CD4-positive, alpha-beta T cell treated with Interleukin-4 for 1 hour (primary cell): Measurements from ENCODE around the gene ADH5.
"Not testable (repeated sequence)": the region's sequence is repeated elsewhere in the genome, so short reads cannot be mapped to it uniquely, and the experiment has no call there.

ENCODE experiments used
- DNase-seq, 2 donors: peaks; one replicate each; pipeline ENCODE4 v3.0.0-alpha.2; 2020 to 2022

ADH5 gene

DNA sequence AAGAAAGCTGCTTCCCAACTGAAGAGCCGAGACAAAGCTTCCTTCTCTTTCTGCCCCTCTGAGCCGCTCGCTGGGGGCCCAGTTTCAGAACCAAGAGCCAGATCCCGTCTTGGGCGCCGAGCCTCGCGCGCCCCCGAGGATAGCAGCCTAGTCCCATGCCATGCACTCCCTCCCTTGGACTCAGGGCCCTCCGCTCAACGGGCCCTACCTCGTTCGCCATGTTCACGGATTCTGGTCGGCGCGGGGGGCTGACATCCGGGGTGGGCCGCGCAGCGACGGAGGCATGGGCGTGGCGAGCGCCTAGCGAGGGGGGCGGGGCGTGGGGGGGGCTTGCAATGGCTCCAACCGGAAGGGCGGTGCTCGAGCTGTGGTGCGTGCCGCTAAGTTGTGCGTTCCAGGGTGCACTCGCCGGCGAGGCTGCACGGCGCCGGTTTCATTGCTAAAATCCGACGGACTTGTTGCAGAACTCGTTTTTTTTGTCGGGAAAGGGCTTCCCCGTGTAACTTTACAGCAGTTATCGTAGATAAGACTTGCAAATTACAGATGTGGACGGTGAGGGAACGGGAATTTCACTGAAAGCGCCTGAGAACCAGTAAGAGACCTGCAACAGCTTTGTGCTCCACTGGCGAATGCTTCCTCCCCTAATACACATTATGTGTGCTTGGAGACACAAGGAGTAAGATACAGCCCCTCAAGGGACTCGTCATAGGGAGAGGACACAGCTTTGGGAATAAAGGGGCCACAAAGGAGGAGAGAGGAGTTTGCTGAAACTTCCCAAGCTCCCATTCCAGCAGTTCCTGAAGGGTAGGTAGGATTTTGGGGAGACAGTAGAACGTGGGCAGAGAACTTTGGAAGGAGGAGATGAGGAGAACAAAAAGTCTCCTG, at the start of gene ADH5:
Gene ADH5, minus strand, starts transcription at position 308 of the 885 bp plus-strand sequence. Its CDS starts 88 bp downstream, at position 220.
- DNase-seq: peak; percentile 87

DNA sequence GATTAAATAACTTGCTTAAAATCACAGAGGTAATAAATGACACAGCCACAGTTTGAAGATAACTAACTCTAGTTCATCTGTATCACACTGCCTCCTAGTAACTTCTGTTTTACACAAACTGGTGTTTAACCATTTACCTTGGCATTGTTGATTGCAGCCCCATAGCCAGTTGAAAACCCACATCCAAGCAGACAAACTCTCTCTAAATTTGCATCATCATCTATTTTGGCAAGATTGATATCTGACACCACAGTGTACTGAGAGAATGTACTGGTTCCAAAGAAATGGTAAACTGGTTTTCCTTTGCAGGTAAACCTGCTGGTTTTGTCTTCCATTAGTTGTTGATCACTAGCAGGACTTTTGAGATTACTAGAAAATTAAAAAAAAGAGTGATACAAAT, 47.7 kb upstream of the ADH5 start:
- DNase-seq: no peak

DNA sequence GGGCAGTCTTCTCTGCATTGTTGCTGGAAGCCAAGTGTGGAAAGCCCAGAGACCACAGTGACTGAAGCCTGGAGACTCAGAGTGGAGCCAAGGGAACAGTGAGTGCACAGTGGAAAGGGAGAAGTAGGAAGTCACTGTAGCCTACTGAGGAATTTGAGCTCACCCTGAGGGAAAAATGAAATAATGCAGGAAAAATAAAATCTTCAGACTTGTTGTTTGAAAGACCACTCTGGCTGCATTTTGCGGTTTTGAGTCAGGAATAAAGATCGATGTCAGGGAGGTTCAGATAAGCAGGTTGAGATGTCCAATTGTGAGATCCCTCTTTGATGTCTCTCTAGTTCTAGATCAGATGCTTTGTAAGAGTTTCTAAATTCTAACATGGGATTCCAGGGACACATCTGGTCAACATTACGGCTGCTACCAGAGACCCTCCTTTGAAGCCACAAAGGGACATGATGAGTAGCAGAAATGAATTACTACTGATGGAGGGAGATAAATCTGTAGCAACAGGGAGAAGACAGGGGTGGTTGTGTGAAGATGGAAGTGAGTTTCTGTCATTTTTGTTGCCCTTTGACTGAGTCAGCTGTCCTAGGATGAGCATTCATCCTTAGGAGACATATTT, 47.1 kb upstream of the ADH5 start:
- no peak for DNase-seq

DNA sequence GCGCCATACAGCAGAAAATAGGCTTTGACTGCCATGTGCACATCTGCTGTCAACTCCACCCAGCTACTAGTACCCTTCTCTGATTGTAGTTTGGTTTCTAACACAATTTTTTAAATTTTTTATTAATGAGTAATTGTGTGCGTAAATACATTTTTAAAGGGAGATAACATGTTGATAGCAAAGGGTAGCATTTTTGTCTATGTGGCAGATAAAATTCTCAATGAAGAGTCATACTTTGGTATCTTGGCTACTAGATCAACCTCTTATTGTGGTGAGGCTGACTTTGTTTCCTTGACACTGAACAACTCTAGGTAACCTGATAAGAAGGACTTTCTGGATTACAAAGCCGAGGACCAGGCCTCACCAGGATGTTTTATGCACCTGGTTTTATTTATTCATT, 46.0 kb upstream of the ADH5 start:
- DNase-seq: no peak

DNA sequence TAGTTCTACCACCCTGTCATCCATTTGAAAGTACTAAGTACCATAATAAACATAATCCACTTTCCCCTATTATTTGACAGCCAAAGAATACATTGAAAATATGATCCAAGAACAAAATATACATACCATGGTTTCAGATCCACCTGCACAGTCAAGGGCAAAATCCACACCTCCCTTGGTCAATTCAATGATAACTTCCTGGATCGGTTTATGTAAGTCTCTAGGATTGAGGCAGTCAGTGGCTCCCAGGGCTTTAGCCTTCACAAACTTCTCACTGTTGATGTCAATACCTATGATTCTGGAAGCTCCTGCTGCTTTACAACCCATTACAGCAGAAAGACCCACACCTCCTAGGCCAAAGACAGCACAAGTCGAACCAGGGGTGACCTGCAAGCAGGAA, 42.8 kb upstream of the ADH5 start:
- DNase-seq: no peak

DNA sequence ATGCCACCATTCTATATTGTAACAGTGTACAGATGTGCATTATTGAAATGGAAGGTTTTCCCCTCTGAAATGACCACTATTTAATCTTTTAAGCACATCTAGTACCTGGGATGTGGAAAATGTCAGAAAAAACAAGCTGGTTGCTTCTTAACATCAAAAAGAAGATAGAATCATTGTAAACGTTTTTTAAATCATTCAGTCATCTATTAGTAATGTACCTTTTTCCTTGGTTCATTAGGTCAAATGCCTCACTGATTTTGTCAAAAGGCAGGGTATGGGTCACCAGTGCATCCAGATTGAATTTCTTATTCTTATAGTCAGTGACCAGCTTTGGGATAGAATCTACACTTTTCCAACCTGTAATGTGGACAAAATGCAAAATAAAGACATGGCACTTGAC, 37.8 kb upstream of the ADH5 start:
- DNase-seq: no peak

DNA sequence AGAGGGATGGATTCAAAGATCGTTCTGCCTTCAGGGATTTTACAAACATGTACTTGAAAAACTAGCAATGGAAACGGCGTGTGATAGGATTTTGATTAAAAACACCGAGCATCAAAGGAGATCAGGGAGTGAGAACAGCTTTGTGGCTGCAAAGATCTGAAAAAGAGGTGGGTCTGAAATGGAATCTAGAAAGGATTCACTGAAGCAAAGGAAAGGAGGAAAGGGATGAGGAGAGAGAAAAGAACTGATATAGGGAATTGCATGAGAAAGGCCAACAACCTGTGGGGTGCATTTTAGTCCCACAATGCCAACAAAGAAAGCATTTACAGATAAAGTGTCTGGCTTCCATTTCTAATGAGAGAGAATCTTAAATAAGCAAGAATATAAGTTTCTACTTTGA, 32.4 kb upstream of the ADH5 start:
- DNase-seq: no peak

DNA sequence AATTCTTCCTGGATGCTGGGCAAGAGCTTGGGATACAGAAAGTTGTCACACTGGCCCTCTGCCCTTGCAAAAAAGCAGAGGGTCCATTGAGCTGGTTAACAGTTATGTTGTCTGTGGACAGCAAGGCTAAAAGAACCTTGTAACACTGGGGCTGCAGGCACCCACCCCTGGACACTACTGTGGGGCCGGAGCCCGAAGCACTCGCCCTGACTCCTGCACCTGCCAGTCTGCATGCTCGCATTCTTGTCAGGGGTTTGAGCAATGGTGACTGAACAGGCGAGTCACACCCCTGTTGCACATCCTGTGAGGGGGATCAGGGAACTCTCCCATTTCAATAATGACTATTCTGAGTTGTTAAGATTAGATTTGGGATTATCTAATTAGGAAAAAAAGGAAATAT, 31.9 kb upstream of the ADH5 start:
- no peak for DNase-seq

DNA sequence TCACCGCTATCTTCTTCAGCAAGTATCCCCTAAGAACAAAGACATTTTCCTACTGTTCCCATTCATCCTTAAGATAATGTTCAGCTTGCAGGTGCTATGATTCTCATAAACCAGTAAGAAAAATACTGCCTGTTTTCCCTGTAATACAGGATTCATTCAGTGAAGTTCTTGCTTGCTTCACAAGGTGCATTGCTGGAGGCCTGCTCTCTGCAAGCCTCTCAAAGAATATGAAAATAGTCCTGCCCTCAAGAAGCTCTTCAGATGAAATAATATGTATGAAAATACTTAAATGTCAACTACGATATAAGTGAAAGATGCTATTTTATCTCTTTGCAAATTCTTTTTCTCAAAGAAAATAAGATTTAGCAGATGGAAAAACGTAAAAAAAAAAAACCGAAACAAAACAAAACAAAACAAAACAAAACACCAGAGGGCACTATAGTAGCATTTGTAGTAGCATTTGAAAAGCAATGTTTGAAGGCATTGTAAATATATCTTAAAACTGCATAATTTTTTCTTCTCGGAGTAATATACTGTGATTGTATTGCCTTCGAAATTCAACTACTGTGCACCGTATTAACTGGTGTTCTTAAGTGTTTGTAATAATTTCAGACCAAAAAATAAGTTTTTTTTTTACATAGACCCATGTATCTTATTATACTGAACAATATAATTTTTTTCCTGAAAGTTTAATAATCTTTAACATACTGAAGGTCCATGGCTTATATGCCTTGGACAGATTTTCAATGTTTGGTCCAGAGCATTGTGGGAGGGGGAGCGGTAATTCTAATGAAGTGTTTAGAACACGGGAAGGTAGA, 29.5 kb upstream of the ADH5 start:
- peak in 1 of 2 donors; percentile 8 for DNase-seq

DNA sequence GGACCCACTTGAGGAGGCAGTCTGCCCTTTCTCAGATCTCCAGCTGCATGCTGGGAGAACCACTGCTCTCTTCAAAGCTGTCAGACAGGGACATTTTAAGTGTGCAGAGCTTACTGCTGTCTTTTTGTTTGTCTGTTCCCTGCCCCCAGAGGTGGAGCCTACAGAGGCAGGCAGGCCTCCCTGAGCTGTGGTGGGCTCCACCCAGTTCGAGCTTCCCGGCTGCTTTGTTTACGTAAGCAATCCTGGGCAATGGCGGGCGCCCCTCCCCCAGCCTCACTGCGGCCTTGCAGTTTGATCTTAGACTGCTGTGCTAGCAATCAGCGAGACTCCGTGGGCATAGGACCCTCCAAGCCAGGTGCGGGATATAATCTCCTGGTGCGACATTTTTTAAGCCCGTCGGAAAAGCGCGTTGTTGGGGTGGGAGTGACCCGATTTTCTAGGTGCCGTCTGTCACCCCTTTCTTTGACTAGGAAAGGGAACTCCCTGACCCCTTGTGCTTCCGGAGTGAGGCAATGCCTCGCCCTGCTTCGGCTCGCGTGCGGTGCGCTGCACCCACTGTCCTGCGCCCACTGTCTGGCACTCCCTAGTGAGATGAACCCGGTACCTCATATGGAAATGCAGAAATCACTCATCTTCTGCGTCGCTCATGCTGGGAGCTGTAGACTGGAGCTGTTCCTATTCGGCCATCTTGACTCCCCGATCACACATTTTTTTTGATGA, 28.7 kb upstream of the ADH5 start:
- not testable (repeated sequence) for DNase-seq

DNA sequence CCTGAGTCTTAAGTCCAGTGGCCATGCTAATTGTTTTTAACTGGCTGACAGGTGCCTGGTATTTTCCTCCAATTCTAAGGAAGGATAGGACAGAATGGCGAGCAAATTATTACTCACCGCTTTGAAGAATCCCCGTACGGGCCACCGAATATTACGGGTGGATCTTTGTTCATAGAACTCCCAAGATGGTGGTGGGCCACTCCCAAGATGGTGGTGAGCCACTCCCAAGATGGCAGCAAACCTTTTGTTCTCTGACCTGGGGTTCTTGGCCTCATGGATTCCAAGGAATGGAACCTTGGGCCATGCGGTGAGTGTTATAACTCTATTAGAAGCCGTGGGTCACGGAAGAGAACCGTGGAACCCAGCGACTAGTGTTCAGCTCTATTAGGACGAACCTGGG, 20.7 kb upstream of the ADH5 start:
- DNase-seq: not testable (repeated sequence)

DNA sequence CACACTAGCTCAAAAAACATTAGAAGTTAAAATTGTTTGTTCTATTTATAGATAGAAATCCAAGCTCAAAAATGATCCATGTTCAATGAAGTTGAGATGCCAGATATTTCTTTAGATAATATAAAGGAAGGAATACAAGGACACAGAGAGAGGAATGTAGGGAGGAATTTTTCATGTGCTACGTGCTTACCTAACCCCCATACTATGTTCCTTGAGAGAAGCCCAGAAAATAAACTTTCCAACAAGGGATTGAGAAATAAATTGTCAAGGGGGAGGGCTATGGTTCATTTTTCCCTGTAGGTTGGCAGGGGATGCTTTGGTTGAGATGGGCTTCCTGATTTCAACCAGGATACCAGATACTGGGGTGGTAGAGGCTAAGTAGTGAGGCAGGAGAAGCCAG, 15.6 kb upstream of the ADH5 start:
- no peak for DNase-seq

DNA sequence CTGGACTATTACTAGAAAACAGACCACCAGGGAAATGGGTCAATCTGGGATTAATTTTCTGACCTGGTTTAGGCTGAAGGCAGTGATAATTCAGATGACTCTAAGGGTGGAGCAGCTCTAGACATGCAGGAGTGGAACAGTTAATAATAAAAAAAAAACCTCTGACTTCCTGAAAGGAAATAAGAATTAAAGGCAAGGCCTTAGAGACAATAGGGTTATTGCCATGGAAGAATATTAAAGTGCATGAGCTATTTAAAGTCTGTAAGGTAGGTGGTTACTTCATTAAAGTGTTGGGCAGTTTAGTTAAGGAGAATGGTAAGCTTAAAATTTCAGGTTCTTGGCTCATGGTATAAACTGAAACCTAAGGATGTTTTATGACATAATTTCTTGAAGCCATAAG, 14.6 kb upstream of the ADH5 start:
- DNase-seq: no peak

DNA sequence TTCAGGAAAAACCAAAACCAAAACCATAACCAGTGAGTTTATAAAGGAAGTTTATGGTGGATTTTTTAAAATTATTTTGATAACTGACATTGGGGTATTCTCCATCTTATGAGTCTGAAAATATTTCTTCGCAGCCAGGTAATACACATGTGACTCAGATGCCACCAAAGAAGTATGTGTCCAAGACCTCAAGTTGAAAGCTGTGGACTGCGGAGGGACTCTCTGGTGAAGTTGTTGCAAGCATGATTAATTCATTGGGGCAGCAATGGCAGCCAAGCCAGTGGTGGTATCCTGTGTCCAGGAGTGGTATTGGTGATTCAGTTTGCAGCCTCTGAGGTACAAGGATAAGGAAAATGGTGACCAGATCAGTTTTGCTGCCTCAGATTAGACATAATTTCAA, 14.0 kb upstream of the ADH5 start:
- no peak for DNase-seq

DNA sequence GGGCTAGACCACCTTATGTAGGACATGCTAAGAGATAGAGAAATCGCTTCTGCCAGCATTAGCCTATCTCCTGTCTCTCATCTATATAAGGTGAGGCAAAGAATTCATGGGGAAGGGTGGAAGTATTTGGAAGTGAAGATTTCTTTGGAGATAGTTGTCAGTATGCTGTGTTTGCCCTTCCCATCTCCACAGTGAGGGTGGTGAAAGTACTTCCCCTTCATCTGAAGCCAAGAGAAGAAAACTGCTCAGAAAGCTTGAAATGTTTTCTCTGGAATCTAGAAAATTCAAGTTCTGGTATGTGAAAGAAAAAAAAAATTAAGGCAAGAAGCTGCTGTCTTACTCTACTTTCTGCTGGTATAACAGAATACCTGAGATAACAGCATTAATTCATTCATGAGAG, 12.3 kb upstream of the ADH5 start:
- DNase-seq: no peak

DNA sequence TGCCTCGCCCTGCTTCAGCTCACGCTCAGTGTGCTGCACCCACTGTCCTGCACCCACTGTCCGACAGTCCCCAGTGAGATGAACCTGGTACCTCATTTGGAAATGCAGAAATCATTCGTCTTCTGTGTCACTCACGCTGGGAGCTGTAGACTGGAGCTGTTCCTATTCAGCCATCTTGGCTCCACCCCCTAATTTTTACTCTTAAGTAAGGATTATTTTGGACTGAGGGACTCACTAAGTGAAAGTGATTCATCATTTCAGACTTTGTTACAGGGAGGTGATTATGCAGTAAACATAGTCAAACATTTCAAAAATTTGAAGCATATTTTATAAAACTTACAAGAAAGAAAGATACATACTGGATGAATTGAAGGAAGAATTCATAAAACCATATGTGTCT, 11.2 kb upstream of the ADH5 start:
- DNase-seq: not testable (repeated sequence)

DNA sequence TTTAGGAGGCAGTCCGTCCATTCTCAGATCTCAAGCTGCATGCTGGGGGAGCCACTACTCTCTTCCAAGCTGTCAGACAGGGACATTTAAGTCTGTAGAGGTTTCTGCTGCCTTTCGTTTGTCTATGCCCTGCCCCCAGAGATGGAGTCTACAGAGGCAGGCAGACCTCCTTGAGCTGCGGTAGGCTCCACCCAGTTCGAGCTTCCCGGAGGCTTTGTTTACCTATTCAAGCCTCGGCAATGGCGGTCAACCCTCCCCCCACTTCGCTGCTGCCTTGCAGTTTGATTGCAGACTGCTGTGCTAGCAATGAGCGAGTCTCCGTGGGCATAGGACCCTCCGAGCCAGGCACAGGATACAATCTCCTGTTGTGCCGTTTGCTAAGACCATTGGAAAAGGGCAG, 10.7 kb upstream of the ADH5 start:
- DNase-seq: no peak

DNA sequence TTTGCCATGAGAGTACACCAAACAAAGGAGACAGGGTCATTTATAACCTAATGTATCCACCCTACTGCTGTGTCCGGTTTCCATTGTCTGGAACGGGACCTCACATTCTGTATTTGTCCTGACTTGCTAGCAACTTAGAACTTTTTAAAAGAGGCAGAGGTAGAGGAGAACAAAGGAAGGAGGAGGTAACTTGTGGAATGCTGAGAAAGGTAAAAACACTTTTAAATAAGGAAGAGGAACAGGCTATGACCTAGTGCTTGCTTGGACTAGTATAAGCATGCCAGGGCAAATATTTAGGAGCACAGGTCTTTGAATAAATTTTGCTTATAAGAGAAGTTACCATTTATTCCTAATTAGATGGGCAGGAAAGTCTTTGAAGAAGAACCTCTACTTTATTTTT, 3.3 kb upstream of the ADH5 start:
- DNase-seq: not testable (repeated sequence)

DNA sequence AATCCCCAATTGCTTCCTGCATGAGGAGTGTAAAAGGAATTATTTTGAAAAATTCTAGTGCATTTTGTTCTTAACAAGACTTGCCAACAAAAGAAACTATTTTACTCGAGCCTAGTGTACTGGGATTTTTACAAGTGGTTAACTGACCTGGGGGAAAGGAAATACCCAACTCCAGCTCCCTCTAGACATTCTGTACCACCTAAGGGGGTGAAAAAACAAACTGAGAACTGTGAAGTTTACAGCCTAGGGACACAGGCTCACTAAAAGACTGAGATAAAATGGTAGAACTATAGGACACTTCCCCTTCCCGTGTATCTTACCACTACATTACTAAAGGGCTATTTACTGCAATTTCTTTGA, 2.6 kb upstream of the ADH5 start:
- no peak for DNase-seq

DNA sequence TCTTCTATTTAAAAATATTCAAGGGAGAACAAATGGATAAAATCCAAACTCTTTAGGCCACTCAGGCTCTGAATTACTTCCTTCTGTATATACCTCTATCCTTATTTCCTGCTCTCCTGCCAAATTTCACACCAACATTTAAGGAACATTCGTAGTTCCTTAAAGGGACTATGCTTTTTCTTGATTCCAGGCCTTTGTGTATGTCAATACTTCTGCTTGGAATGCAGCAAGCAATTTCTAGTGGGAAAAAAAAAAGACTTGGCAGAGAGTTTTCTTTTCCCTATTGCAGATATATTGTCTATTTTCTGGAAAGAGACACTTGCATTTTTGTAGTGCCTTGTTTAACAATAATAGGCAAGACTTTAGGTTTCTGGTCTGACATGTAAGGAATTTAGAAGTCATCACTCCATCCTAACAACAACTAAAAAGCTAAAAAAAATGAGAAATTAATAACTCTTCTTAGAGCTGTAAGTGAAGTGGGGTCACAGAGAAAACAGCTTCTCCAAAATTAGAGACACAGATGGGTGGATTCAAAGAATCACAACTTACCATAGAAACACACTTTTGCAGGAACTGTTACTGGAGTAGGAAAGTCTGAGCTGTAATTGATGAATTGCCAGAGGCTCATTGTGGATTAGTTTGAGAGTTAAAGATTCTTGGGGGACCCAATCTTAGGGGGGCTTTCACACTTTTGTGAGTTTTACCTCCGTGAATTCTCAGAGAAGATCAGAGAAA, 2.1 kb upstream of the ADH5 start:
- no peak for DNase-seq

DNA sequence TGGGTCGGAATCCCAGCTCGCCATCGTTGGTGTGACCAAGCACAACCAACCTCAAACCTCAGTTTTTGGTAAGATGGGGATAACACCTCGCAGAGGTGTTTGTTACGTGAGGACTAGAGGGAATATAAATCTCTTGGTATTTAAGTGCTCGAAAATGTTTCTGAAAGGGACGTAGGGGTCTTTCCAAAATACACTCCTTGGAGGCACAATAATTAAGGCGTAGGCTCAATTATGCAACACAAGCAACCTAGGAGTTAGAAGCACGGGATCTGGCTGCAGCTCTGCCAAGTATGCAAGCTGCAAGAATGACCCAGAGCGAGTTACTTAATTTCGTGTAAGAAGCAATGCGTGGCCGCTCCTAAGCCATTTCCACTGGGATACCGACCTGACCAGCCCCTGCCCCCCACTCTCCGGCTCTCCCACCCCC, 552 bp downstream of the ADH5 start:
- peak in 1 of 2 donors; percentile 16 for DNase-seq

DNA sequence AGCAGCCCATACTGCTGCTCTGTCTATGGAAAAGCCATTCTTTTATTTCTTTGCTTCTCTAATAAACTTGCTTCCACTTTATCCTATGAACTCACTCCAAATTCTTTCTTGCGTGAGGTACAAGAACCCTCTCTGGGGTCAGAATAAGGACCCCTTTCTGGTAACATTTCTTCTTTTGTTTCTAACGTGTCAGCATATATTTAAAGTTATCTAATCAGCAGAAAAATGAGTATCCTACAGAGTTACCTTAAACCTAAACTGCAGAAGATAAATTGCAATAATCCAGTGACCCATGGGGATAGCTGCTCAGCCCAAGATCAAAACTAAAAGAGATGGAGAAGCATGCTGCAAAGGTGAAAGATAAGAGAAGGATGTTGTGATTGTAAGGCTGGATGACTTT, 4.0 kb downstream of the ADH5 start:
- no peak for DNase-seq
